Activated naive CD4-positive, alpha-beta T cell treated with anti-CD3 and anti-CD28 coated beads, Interleukin-2, amount 10 ng/mL, durations not matched to agents 7 days and 5 days (primary cell): ENCODE data around the gene ZNF69.
"Not testable (repeated sequence)": the region's sequence is repeated elsewhere in the genome, so short reads cannot be mapped to it uniquely, and the experiment has no call there.

Experiments used
- CTCF ChIA-PET: fragments of 350-600 bp; sonication (Branson Sonifier 250); formaldehyde crosslinking; loops from one replicate; lab custom pipeline; 2021; ENCODE audit warnings: antibody characterized with exemption; lab: Charles Lee
- DNase-seq: peaks from one replicate; pipeline ENCODE4 v3.0.0-alpha.2; 2020
- H3K27ac Mint-ChIP-seq: one replicate; pipeline ENCODE4 v1.8.0; 2021; ENCODE audit warnings: mild to moderate bottlenecking, moderate library complexity, mixed read lengths
- H3K27me3 Mint-ChIP-seq: one replicate; pipeline ENCODE4 v1.8.0; 2021; ENCODE audit warnings: mild to moderate bottlenecking, mixed read lengths
- H3K36me3 Mint-ChIP-seq: one replicate; pipeline ENCODE4 v1.8.0; 2021; ENCODE audit warnings: mixed read lengths
- H3K4me1 Mint-ChIP-seq: one replicate; pipeline ENCODE4 v1.8.0; 2021; ENCODE audit warnings: mixed read lengths
- H3K4me3 Mint-ChIP-seq: one replicate; pipeline ENCODE4 v1.8.0; 2021; ENCODE audit warnings: mild to moderate bottlenecking, moderate library complexity, mixed read lengths
- H3K9me3 Mint-ChIP-seq: one replicate; pipeline ENCODE4 v1.8.0; 2021; ENCODE audit warnings: mixed read lengths

ZNF69 gene

GRCh38 chr19:11924886-11925650 lies 37.5 kb downstream of the ZNF69 start, which contains the start of gene ZNF700:
ZNF700 (plus strand) TSS chr19:11925107; CDS start chr19:11925211, 104 bp downstream.
- Mint-ChIP-seq H3K27ac (peak within 1 kb of the TSS; percentile 98), H3K4me3 (peak within 1 kb of the TSS; percentile 94), H3K27me3 (no peaks in the 10 kb centered on the region), H3K9me3 (peaks cover 19% of the 10 kb centered on the region), H3K4me1 (peaks cover 40% of the 10 kb centered on the region), H3K36me3 (peaks cover 40% of the 10 kb centered on the region)
- CTCF ChIA-PET = interaction anchor here (1.0 to 4.7 kb wide), 6 partner anchors 9 to 215 kb away, joined by 3 to 84 read pairs (median 25); partner anchors contain the start of genes ZNF20, ZNF491 and ZNF763
- DNase-seq = peak; percentile 96

DNA sequence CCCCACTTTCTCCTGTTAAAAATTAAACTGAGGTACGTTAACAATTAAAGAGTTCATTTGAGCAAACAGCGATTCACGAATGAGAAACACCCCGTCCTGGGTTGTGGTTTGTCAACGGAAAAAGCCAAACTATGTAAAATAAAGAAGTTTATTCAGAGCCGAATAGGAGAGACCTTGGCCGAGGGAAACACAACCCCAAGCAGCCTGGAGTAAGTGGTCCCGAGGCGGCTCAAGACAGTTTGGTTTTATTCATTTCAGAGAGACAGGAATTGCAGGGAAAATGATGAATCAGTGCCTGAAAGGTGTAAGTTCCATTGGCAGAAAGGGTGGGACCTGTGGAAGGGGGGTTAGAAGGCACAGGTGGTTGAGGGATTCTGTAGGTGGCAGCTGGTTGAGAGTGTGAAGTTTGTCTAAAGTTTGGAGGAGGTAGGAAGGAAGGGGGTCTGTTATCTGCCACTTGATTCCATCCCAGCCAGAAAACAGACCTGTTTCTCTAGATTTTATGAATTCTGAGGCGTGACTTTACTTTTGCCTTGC lies 38.1 kb downstream of the ZNF69 start:
- H3K27ac Mint-ChIP-seq = peak overlapping the region; percentile 94
- H3K4me3 Mint-ChIP-seq = peak overlapping the region; percentile 94
- peaks cover 24% of the 10 kb centered on the region for H3K9me3 Mint-ChIP-seq
- DNase-seq, H3K27me3 Mint-ChIP-seq: not testable (repeated sequence)
- H3K36me3 Mint-ChIP-seq = peaks cover 46% of the 10 kb centered on the region
- peaks cover 42% of the 10 kb centered on the region for H3K4me1 Mint-ChIP-seq
- CTCF ChIA-PET = interaction anchor here (4.2 to 4.7 kb wide), 2 partner anchors 64 to 215 kb away, joined by 45 to 84 read pairs; partner anchors contain the start of gene ZNF20

- Mint-ChIP-seq H3K4me1 (peaks cover 46% of the 10 kb centered on the region), H3K4me3 (no peak overlapping the region), H3K27me3 (no peaks in the 10 kb centered on the region), H3K27ac (no peak overlapping the region), H3K36me3 (peaks cover 59% of the 10 kb centered on the region), H3K9me3 (peaks cover 34% of the 10 kb centered on the region)
- CTCF ChIA-PET = interaction anchor here (1.2 to 1.4 kb wide), 2 partner anchors 36 to 130 kb away, joined by 3 read pairs; no protein-coding TSS in a partner anchor
- no peak for DNase-seq
Observed at GRCh38 chr19:11927227-11927626, 39.6 kb downstream of the ZNF69 start.

DNA sequence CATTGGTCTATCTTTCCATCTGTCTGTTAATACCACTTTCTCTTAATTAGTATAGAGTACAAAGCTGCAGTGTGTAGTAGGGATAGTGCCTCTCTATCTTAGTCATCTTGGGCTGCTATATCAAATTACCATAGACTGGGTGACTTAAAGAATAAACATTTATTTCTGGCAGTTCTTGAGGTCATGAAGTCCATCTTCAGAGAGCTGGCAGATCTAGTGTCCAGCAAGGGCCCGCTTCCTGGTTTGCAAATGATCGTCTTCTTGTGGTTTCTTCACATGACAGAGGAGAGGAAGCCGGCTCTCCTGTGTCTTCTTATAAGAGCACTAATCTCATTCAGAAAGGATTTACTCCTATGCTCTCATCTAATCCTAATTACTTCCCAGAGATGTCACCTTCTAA lies 43.5 kb downstream of the ZNF69 start:
- Mint-ChIP-seq H3K27me3 (no peaks in the 10 kb centered on the region), H3K4me3 (no peak overlapping the region), H3K9me3 (peaks cover 58% of the 10 kb centered on the region), H3K36me3 (peaks cover 80% of the 10 kb centered on the region), H3K4me1 (peaks cover 20% of the 10 kb centered on the region), H3K27ac (no peak overlapping the region)
- CTCF ChIA-PET = no interaction called here
- DNase-seq = no peak

DNA sequence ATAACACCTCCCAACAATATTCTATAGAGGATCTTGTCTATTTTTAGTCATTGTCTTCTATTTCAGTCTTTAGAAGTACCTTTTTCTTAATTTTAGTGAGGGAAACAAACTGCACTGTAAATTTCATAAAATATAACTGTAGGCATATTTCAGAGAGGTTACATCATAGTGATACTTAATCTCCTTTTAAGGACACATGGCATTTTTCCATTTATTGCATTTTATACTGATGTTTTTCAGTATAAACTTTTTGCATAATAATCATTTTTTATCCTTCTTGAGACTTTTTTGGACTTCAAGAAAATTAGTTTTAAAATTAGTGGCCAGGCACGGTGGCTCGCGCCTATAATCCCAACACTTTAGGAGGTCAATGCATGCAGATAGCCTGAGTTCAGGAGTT lies 43.9 kb downstream of the ZNF69 start:
- CTCF ChIA-PET = no interaction called here
- Mint-ChIP-seq H3K36me3 (peaks cover 81% of the 10 kb centered on the region), H3K4me1 (peaks cover 16% of the 10 kb centered on the region), H3K4me3 (no peak overlapping the region), H3K27me3 (no peaks in the 10 kb centered on the region), H3K9me3 (peaks cover 60% of the 10 kb centered on the region), H3K27ac (no peak overlapping the region)
- no peak for DNase-seq

- DNase-seq, CTCF ChIA-PET, H3K4me1 Mint-ChIP-seq, H3K27ac Mint-ChIP-seq, H3K27me3 Mint-ChIP-seq, H3K4me3 Mint-ChIP-seq: not testable (repeated sequence)
- H3K9me3 Mint-ChIP-seq = peaks cover 67% of the 10 kb centered on the region
- peaks cover 81% of the 10 kb centered on the region for H3K36me3 Mint-ChIP-seq
Observed at GRCh38 chr19:11935829-11936228, 48.2 kb downstream of the ZNF69 start.

DNA sequence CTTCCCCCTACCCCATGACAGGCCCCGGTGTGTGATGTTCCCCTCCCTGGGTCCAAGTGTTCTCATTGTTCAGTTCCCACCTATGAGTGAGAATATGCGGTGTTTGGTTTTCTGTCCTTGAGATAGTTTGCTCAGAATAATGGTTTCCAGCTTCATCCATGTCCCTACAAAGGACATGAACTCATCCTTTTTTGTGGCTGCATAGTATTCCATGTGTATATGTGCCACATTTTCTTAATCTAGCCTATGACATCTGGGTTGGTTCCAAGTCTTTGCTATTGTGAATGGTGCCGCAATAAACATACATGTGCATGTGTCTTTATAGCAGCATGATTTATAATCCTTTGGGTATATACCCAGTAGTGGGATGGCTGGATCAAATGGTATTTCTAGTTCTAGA lies 50.8 kb downstream of the ZNF69 start:
- H3K27me3 Mint-ChIP-seq, H3K4me3 Mint-ChIP-seq, H3K4me1 Mint-ChIP-seq, CTCF ChIA-PET, DNase-seq, H3K27ac Mint-ChIP-seq: not testable (repeated sequence)
- H3K9me3 Mint-ChIP-seq = peaks cover 70% of the 10 kb centered on the region
- peaks cover 82% of the 10 kb centered on the region for H3K36me3 Mint-ChIP-seq

GRCh38 chr19:11941361-11941887 lies 53.8 kb downstream of the ZNF69 start:
- H3K4me3 Mint-ChIP-seq, H3K4me1 Mint-ChIP-seq, CTCF ChIA-PET, H3K27ac Mint-ChIP-seq, H3K27me3 Mint-ChIP-seq, DNase-seq: not testable (repeated sequence)
- H3K36me3 Mint-ChIP-seq = peaks cover 88% of the 10 kb centered on the region
- peaks cover 76% of the 10 kb centered on the region for H3K9me3 Mint-ChIP-seq

DNA sequence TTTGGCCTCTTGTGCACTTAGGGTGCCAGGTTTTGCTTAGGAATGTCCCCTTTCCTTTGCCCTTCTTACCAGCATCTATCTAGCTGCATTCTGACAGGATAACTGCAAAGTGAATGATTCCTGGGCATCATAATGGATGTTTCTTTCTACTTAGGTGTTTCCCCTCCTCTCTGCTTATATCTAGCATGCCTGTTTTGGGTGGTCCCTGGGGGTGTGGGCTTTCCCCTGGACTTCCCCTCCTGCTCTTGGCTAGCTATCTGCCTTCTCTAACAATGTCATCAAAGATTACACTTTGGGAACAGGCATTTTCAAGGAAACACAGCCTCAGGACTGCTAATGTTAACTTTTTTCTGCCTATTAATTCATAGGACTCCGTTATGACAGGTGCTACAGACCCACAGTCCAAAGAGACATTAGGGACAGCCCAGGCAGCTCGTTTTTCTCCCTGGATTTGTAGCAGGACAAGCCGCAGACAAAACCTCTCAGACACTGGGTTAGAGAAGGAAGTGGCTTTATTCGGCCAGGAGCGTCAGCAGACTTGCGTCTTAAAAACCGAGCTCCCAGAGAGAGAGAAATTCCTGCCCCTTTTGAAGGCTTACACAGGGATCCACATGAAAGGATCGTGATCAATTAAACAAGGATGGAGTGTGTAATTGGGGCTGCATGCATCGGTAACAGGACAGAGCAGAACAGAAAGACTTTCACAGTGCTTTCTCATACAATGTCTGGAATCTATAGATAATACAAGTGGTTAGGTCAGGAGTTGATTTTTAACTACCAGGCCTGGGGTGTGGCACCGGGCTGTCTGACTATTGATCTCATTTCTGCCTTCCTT lies 54.6 kb downstream of the ZNF69 start:
- Mint-ChIP-seq H3K36me3 (peaks cover 89% of the 10 kb centered on the region), H3K27ac (no peak overlapping the region), H3K9me3 (peaks cover 76% of the 10 kb centered on the region), H3K4me3 (no peak overlapping the region), H3K27me3 (no peaks in the 10 kb centered on the region), H3K4me1 (peaks cover 2% of the 10 kb centered on the region)
- no peak for DNase-seq
- CTCF ChIA-PET = interaction anchor here (1.1 kb wide), 1 partner anchor 63 kb away, joined by 3 read pairs; no protein-coding TSS in a partner anchor

GRCh38 chr19:11942843-11943108 lies 55.2 kb downstream of the ZNF69 start:
- H3K27ac Mint-ChIP-seq = no peak overlapping the region
- H3K9me3 Mint-ChIP-seq = peaks cover 80% of the 10 kb centered on the region
- H3K36me3 Mint-ChIP-seq = peaks cover 90% of the 10 kb centered on the region
- no peak overlapping the region for H3K4me3 Mint-ChIP-seq
- H3K4me1 Mint-ChIP-seq = peaks cover 2% of the 10 kb centered on the region
- CTCF ChIA-PET = interaction anchor here (1.1 kb wide), 1 partner anchor 63 kb away, joined by 3 read pairs; no protein-coding TSS in a partner anchor
- no peak for DNase-seq
- no peaks in the 10 kb centered on the region for H3K27me3 Mint-ChIP-seq

GRCh38 chr19:11944656-11945055 lies 57.1 kb downstream of the ZNF69 start:
- peaks cover 85% of the 10 kb centered on the region for H3K9me3 Mint-ChIP-seq
- H3K36me3 Mint-ChIP-seq = peaks cover 94% of the 10 kb centered on the region
- CTCF ChIA-PET = interaction anchor here (1.0 kb wide), 1 partner anchor 19 kb away, joined by 3 read pairs; no protein-coding TSS in a partner anchor
- H3K4me3 Mint-ChIP-seq = no peak overlapping the region
- H3K4me1 Mint-ChIP-seq = peaks cover 2% of the 10 kb centered on the region
- no peaks in the 10 kb centered on the region for H3K27me3 Mint-ChIP-seq
- H3K27ac Mint-ChIP-seq = no peak overlapping the region
- DNase-seq = no peak

DNA sequence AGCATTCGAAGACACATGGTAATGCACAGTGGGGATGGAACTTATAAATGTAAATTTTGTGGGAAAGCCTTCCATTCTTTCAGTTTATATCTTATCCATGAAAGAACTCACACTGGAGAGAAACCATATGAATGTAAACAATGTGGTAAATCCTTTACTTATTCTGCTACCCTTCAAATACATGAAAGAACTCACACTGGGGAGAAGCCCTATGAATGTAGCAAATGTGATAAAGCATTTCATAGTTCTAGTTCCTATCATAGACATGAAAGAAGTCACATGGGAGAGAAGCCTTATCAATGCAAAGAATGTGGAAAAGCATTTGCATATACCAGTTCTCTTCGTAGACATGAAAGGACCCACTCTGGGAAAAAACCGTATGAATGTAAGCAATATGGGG lies 61.1 kb downstream of the ZNF69 start:
- H3K36me3 Mint-ChIP-seq = peaks cover 89% of the 10 kb centered on the region
- CTCF ChIA-PET = no interaction called here
- DNase-seq = no peak
- H3K4me1 Mint-ChIP-seq = no peaks in the 10 kb centered on the region
- no peaks in the 10 kb centered on the region for H3K27me3 Mint-ChIP-seq
- H3K9me3 Mint-ChIP-seq = peaks cover 85% of the 10 kb centered on the region
- H3K4me3 Mint-ChIP-seq = no peak overlapping the region
- H3K27ac Mint-ChIP-seq = no peak overlapping the region

DNA sequence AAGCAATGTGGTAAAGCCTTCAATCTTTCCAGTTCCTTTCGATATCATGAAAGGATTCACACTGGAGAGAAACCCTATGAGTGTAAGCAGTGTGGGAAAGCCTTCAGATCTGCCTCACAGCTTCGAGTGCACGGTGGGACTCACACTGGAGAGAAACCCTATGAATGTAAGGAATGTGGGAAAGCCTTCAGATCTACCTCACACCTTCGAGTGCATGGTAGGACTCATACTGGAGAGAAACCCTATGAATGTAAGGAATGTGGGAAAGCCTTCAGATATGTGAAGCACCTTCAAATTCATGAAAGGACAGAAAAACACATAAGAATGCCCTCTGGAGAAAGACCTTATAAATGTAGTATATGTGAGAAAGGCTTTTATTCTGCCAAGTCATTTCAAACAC lies 61.6 kb downstream of the ZNF69 start:
- Mint-ChIP-seq H3K27me3 (no peaks in the 10 kb centered on the region), H3K4me1 (no peaks in the 10 kb centered on the region), H3K4me3 (no peak overlapping the region), H3K36me3 (peaks cover 84% of the 10 kb centered on the region), H3K9me3 (peaks cover 84% of the 10 kb centered on the region), H3K27ac (peak overlapping the region; percentile 31)
- DNase-seq = no peak
- CTCF ChIA-PET = no interaction called here

GRCh38 chr19:11949614-11950080 lies 62.1 kb downstream of the ZNF69 start:
- Mint-ChIP-seq H3K9me3 (peaks cover 81% of the 10 kb centered on the region), H3K36me3 (peaks cover 79% of the 10 kb centered on the region), H3K27ac (peak overlapping the region; percentile 31)
- H3K27me3 Mint-ChIP-seq, DNase-seq, CTCF ChIA-PET, H3K4me3 Mint-ChIP-seq, H3K4me1 Mint-ChIP-seq: not testable (repeated sequence)
